Glutamatergic neuron (in vitro differentiated cells): ENCODE measurements around the gene PTPRB. TPM values are rescaled to one million over a fixed set of nuclear protein-coding genes. Genes with fewer than 3 reads are reported as not detected.

ENCODE experiments used
- DNase-seq: peaks from one replicate; pipeline ENCODE4 v3.0.0; 2022
- H3K27ac Mint-ChIP-seq: one replicate; pipeline ENCODE4 v1.8.0; 2020; ENCODE audit warnings: mild to moderate bottlenecking, mixed read lengths, inconsistent platforms; ENCODE audit not compliant: unreplicated experiment
- H3K27me3 Mint-ChIP-seq: one replicate; pipeline ENCODE4 v1.8.0; 2020; ENCODE audit warnings: mild to moderate bottlenecking, moderate library complexity, mixed read lengths, inconsistent platforms; ENCODE audit not compliant: unreplicated experiment
- H3K36me3 Mint-ChIP-seq: one replicate; pipeline ENCODE4 v1.8.0; 2020; ENCODE audit warnings: mild to moderate bottlenecking, mixed read lengths, inconsistent platforms; ENCODE audit not compliant: unreplicated experiment
- H3K4me1 Mint-ChIP-seq: one replicate; pipeline ENCODE4 v1.8.0; 2020; ENCODE audit warnings: mild to moderate bottlenecking, low read depth, mixed read lengths, inconsistent platforms; ENCODE audit not compliant: unreplicated experiment
- H3K4me3 Mint-ChIP-seq: one replicate; pipeline ENCODE4 v1.8.0; 2020; ENCODE audit warnings: mild to moderate bottlenecking, mixed read lengths, inconsistent platforms; ENCODE audit not compliant: unreplicated experiment
- H3K9me3 Mint-ChIP-seq: one replicate; pipeline ENCODE4 v1.8.0; 2020; ENCODE audit warnings: mild to moderate bottlenecking, moderate library complexity, mixed read lengths, inconsistent platforms; ENCODE audit not compliant: unreplicated experiment
- CTCF ChIP-seq: fragments of 200-600 bp; sonication (generic); IDR thresholded peaks from one replicate; pipeline ENCODE4 v1.5.0; 2021; ENCODE audit not compliant: partially characterized antibody, unreplicated experiment
- total RNA-seq: library from RNA; stranded (reverse); fragmentation: NEBNext Ultra II Directional; extraction: Animal tissue kit (Norgen Biotek cat#: 25700); gene quantifications from one replicate; pipeline ENCODE4 v1.2.1, GENCODE V29; 2021; ENCODE audit not compliant: unreplicated experiment

Gene PTPRB
- total RNA-seq, 1 donor from 2014 or later = 0.17 TPM

- H3K9me3 Mint-ChIP-seq = peaks cover 6% of the 10 kb centered on the region
- TF ChIP-seq CTCF = peak; percentile 90
- H3K27me3 Mint-ChIP-seq = no peaks in the 10 kb centered on the region
- no peaks in the 10 kb centered on the region for H3K4me1 Mint-ChIP-seq
- peak; percentile 79 for DNase-seq
- no peak overlapping the region for H3K4me3 Mint-ChIP-seq
- H3K36me3 Mint-ChIP-seq = peaks cover 5% of the 10 kb centered on the region
- no peak overlapping the region for H3K27ac Mint-ChIP-seq
These were observed 47.2 kb downstream of the PTPRB start for GRCh38 chr12:70590051-70590450.

GRCh38 chr12:70584332-70584731 lies 52.9 kb downstream of the PTPRB start:
- Mint-ChIP-seq H3K9me3 (peaks cover 6% of the 10 kb centered on the region), H3K27ac (no peak overlapping the region), H3K36me3 (peaks cover 10% of the 10 kb centered on the region), H3K27me3 (no peaks in the 10 kb centered on the region), H3K4me3 (no peak overlapping the region), H3K4me1 (no peaks in the 10 kb centered on the region)
- no peak for DNase-seq
- TF ChIP-seq CTCF = no peak

GRCh38 chr12:70583251-70583650 lies 54.0 kb downstream of the PTPRB start:
- H3K27me3 Mint-ChIP-seq = no peaks in the 10 kb centered on the region

GRCh38 chr12:70581208-70581607 lies 56.0 kb downstream of the PTPRB start:
- Mint-ChIP-seq H3K9me3 (peaks cover 3% of the 10 kb centered on the region), H3K4me1 (no peaks in the 10 kb centered on the region), H3K27ac (no peak overlapping the region), H3K36me3 (peaks cover 5% of the 10 kb centered on the region), H3K27me3 (no peaks in the 10 kb centered on the region), H3K4me3 (no peak overlapping the region)
- TF ChIP-seq CTCF = no peak
- no peak for DNase-seq

More at GRCh38 chr12:70583251-70583650, 54.0 kb downstream of the PTPRB start:
- no peak for DNase-seq
- no peak overlapping the region for H3K4me3 Mint-ChIP-seq
- H3K9me3 Mint-ChIP-seq = peaks cover 6% of the 10 kb centered on the region
- no peak for TF ChIP-seq CTCF
- no peaks in the 10 kb centered on the region for H3K4me1 Mint-ChIP-seq
- H3K27ac Mint-ChIP-seq = no peak overlapping the region
- peaks cover 10% of the 10 kb centered on the region for H3K36me3 Mint-ChIP-seq

- TF ChIP-seq CTCF = peak; percentile 35
- H3K9me3 Mint-ChIP-seq = no peaks in the 10 kb centered on the region
- no peaks in the 10 kb centered on the region for H3K4me1 Mint-ChIP-seq
- H3K36me3 Mint-ChIP-seq = no peaks in the 10 kb centered on the region
- no peak overlapping the region for H3K4me3 Mint-ChIP-seq
- no peak for DNase-seq
- H3K27me3 Mint-ChIP-seq = no peaks in the 10 kb centered on the region
- no peak overlapping the region for H3K27ac Mint-ChIP-seq
These were observed 60.0 kb downstream of the PTPRB start for GRCh38 chr12:70577283-70577634.
